DMS79 (cell line): ENCODE results near the gene SOAT1.
"Not testable (repeated sequence)": the region's sequence is repeated elsewhere in the genome, so short reads cannot be mapped to it uniquely, and the experiment has no call there.

ENCODE experiments used
- DNase-seq: peaks from one replicate; lab custom pipeline; 2025; lab: John Stamatoyannopoulos, UW

Gene SOAT1

DNA sequence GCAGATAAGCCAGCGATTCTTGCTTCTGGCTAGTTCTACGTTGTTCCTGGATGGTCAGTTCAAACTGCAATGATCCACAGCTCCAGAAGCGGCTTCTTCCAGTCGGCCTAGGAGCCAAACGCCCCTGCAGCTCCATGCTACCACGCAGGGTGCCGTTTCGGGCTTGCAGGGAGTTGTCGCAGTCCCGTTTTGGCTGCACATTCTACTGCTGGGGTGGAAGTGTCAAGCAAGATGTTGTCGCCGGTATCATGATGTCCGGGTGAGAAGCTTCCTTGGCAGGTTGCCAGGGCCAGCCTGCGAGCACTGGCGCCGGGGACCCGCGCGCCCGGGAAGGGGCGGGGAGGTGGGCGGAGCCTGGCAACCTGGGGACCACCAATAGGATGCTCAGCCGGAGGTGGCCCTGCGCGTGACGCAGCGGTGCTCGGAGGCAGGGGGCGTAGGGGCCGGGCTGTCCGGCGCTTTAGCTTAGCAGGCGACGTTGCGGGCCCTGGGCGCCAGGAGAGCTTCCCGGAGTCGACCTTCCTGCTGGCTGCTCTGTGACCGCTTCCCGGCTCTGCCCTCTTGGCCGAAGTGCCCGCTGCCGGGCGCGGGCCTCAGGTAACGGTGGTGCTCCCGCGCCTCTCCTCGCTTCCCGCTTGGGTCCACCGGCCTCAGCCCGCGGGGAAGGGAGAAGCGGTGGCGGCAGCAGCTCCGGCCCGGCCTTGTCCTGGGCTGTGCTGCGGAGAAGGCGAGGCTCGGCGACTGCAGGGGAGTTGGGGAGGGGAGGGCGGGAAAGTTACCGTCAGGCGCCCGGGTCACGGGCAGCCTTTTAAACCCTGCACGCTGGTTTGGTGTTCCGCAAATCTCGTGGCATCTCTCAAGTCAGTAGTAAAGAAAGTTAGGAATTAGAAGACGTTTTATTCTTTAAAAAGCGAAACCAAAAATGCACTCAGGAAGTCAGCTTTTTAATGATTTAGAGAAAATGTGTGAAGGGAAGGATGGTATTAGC lies at the start of gene SOAT1:
Gene SOAT1 (plus strand): TSS at position 458 of the 988 bp plus-strand sequence. CDS start 8,888 bp downstream, outside the sequence.
- peak; percentile 39 for DNase-seq

GRCh38 chr1:179245426-179245825 lies 48.2 kb upstream of the SOAT1 start:
- not testable (repeated sequence) for DNase-seq

GRCh38 chr1:179247923-179248322 lies 45.7 kb upstream of the SOAT1 start:
- no peak for DNase-seq

- DNase-seq = no peak
These were observed 41.9 kb upstream of the SOAT1 start for GRCh38 chr1:179251675-179252074.

GRCh38 chr1:179252606-179253005 lies 41.0 kb upstream of the SOAT1 start:
- no peak for DNase-seq

DNA sequence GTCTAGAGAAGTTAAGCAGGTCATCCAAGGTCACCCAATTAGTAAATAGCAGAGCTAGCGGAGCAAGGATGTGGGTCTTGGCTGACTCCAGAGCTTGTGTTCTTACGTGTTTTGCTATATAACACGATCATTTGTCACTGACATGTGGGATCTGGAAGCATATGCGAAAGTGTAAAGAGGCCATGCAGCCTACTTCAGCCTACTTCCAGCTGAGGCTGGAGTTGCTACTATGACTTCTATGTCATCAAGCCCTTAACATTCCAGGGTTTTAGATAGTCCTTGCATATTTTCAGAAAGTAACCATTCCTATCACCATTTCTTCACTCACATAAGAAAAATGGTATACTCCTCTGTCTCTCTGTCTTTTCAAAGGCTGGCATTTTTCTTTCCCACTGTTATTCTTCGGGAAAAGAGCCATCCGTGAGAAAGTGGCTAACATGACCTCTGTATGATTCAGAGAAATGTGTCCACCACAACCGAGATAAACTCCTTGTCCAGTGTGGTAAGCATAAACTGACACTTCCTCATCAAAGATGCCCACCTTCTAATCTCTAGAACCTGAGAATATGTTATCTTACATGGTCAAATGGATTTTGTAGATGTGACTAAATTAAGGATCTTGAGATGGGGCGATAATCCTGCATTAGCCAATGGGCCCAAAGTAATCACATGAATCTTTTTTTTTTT lies 40.2 kb upstream of the SOAT1 start:
- no peak for DNase-seq

DNA sequence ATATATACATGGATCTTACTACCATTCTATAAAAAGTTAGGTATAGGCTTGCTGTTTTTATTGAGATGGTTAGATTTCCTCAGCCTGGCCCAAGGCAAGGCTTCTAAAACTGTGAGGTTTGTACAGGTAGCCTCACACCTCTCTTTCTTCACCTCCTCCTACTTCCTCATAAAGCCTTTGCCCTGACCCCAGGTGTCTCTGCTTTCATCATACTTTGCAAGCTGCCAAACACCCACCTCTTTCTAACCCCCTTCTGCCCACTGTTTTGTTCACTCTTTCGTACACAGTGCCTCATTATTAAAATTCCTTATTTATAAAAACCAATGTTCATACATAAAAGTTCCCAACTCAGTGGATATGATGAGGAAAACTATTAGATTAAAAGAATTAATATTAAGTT lies 31.4 kb upstream of the SOAT1 start:
- DNase-seq = no peak

DNA sequence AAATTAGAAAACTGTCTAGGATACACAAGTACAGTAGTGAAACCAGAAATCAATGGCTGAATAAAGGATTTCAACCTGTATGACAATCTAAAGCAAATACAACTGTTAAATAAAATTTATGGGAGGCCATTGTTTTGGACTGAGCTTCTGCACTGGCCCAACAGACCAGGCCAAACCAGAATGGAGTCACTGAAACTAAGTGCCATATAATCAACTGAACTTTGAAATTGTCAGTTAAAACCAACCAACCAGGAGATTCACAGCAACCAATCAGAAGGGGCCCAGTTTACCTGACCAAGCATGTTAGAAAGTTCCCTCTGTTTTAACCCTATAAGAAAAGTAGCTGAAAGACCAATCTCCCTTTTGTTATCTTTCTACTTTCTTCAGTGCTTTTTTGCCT lies 30.5 kb upstream of the SOAT1 start:
- no peak for DNase-seq

- no peak for DNase-seq
These were observed 29.1 kb upstream of the SOAT1 start for GRCh38 chr1:179264507-179264906.

DNA sequence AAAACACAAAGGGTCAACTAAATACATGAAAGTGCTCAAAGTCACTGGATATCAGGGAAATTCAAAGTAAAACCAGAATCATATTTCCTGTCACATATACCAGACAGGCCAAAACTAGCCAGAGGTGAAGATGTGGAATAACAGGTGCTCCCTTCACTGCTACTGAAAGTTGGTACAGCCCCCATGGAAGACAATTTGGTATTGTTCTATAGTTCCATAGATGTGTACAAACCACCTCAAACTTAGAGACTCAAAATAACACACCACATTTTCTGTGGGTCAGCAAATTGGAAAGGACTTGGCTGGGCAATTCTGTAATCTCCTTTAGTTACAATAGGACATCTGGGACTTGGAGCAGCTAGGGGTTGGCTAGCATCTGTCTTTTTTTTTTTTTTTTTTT lies 24.5 kb upstream of the SOAT1 start:
- no peak for DNase-seq

- DNase-seq = not testable (repeated sequence)
These were observed 19.2 kb upstream of the SOAT1 start for GRCh38 chr1:179274424-179274823.

- DNase-seq = no peak
These were observed 14.7 kb upstream of the SOAT1 start for GRCh38 chr1:179278920-179279319.

DNA sequence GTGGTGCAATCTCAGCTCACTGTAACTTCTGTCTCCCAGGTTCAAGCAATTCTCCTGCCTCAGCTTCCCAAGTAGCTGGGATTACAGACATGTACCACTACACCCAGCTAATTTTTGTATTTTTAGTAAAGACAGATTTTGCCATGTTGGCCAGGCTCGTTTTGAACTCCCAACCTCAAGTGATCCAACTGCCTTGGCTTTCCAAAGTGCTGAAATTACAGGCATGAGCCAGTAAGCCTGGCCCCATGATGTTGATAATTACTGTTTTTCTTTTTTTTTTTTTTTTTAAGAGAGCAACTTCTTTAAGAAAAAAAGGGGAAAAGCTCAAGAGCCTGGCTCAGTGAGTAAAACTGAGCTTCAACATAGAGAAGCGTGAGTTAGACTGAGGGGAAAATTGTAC lies 9.6 kb upstream of the SOAT1 start:
- DNase-seq = no peak

GRCh38 chr1:179287946-179288345 lies 5.7 kb upstream of the SOAT1 start:
- no peak for DNase-seq

DNA sequence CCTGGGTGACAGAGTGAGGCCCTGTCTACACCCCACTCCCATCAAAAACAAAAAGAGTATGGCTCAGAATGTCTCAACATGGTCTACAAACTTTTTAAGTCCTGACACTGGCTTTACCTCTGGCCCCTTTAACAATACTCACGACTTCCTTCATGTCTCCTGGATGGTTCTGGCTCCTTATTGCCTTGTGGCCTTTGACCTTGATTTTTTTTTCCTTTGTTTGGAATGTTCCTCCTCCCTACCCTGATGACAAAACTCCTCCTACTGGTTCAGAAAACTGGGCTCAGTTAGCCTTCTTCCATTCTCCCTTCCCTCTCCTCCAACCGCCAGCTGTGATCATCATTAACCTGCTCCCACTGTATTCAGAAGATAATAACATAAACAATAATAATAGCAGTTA lies 4.6 kb upstream of the SOAT1 start:
- DNase-seq = no peak

DNA sequence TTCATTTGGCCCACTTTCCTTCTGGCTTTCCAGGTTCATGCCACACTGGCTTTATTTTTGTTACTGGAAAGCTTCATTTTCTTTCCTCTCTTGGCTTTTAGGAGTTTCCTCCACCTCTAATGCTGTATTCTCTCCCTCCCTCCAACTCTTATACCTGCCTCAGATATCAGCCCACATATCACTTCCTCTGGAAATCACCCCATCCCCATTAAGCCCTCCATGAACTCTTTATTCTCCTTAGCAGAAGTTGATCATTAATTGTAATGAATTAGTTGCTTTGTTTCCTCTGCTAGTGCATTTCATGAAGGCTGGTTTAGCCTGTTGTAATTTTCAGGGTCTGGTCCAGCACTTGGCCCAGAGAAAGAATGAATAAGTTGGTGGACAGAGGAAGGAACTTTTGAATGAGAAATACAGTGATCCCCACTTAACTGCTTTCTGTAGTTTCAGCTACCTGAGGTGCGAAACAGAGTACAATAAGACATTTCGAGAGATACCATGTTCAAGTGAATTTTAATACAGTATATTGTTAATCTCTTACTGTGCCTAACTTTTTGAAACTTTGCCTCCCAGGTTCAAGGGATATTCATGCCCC lies 1.7 kb downstream of the SOAT1 start:
- no peak for DNase-seq

- no peak for DNase-seq
These were observed 2.9 kb downstream of the SOAT1 start for GRCh38 chr1:179296356-179297104.

- DNase-seq = no peak
These were observed 3.4 kb downstream of the SOAT1 start for GRCh38 chr1:179297105-179297378.

DNA sequence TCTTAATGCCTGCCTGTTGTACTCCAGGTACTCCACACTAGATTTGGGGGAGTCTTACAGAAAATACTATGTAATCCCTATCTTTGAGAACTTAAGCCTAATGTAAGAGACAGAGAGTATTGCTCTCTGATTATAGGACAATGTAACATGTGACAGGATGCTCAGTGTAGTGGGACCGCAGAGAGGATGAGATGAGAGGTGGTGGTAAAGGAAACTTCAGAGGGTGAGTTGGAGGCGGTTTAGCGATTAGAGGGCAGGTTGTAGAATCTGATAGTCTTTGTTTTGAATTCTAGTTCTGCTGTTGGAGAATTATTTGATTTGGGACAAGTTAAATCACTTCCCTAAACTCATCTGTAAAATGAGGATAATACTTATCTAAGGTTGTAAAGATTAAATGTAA lies 5.4 kb downstream of the SOAT1 start:
- DNase-seq = no peak

DNA sequence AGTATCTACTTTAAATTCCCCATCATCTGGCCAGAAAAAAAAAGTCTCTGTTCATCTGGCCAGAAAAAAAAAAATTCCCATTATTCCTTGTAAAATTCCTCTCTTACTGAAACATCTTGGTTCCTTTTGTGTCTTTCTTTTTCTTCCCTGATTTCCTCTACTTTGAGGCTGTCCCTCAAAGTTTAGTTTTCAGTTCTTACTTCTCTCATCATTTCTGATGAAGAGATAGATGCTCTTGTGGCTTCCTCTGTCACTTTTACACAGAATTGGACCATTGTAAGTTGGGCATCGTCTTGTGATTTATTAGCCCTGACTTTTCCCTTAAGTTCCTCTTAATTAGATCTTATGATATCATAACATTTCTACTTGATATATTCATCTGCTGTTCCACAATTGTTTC lies 6.5 kb downstream of the SOAT1 start:
- DNase-seq = no peak

- no peak for DNase-seq
These were observed 8.5 kb downstream of the SOAT1 start for GRCh38 chr1:179302070-179302469.

GRCh38 chr1:179303200-179303785 lies 9.7 kb downstream of the SOAT1 start:
- no peak for DNase-seq
